Erythroblast (primary cell): ENCODE results near the gene OTOGL.
"Not testable (repeated sequence)": the region's sequence is repeated elsewhere in the genome, so short reads cannot be mapped to it uniquely, and the experiment has no call there.

Source experiments
- DNase-seq, 2 experiments: peaks; one replicate each; lab custom pipeline; 2025; lab: John Stamatoyannopoulos, UW
- GATA1 ChIP-seq: IDR thresholded peaks from 2 replicates; pipeline ENCODE4 v1.6.1; 2011; ENCODE audit warnings: low read depth, mild to moderate bottlenecking, control low read depth, low read length, moderate library complexity
- POLR2A ChIP-seq: IDR thresholded peaks from 2 replicates; pipeline ENCODE4 v1.6.1; 2011; ENCODE audit warnings: mild to moderate bottlenecking, low read length

The OTOGL gene

GRCh38 chr12:80272387-80272915 is 173.1 kb downstream of the OTOGL start:
- no peak for DNase-seq
- TF ChIP-seq POLR2A (no peak), GATA1 (no peak)

- TF ChIP-seq GATA1 (no peak), POLR2A (no peak)
- DNase-seq, result no peak
Observed at GRCh38 chr12:80273144-80273543, 173.8 kb downstream of the OTOGL start.

- no peak for DNase-seq
- TF ChIP-seq POLR2A (no peak), GATA1 (no peak)
Observed at GRCh38 chr12:80277732-80278131, 178.4 kb downstream of the OTOGL start.

- no peak for DNase-seq
- TF ChIP-seq GATA1 (no peak), POLR2A (no peak)
Observed at GRCh38 chr12:80282226-80282625, 182.9 kb downstream of the OTOGL start.

DNA sequence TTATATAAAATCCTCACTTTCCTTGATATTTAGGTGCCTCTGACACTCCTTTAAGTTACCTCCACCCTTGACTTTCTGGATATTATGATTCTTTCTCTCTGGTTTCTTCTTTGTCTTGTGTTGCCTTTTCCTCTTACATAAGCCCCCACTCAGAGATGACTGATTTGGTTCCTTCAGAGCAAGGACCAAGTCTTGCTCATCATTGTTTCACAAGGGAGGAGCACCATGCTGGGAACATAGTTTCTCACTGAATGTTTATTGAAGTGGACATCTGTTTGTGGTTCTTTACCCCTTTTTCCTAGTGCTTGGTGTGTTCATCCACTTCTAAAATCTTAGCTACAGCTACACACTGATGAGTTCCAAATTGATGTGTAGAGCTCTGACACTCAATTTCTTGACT is 183.4 kb downstream of the OTOGL start:
- no peak for DNase-seq

GRCh38 chr12:80291108-80291754 is 191.9 kb downstream of the OTOGL start:
- DNase-seq, result no peak
- TF ChIP-seq POLR2A (no peak), GATA1 (no peak)

More for the DNA sequence above, 183.4 kb downstream of the OTOGL start:
- TF ChIP-seq GATA1 (no peak), POLR2A (no peak)

- no peak for TF ChIP-seq GATA1
- no peak for TF ChIP-seq POLR2A
- DNase-seq, result no peak
Observed at GRCh38 chr12:80293347-80293746, 194.0 kb downstream of the OTOGL start.

GRCh38 chr12:80293759-80294158 is 194.4 kb downstream of the OTOGL start:
- DNase-seq, result no peak
- TF ChIP-seq POLR2A, result no peak
- TF ChIP-seq GATA1, result no peak

GRCh38 chr12:80299219-80299618 is 199.9 kb downstream of the OTOGL start:
- TF ChIP-seq POLR2A (no peak), GATA1 (no peak)
- DNase-seq, result no peak

- no peak for DNase-seq
- TF ChIP-seq POLR2A (no peak), GATA1 (no peak)
Observed at GRCh38 chr12:80299976-80300375, 200.6 kb downstream of the OTOGL start.

DNA sequence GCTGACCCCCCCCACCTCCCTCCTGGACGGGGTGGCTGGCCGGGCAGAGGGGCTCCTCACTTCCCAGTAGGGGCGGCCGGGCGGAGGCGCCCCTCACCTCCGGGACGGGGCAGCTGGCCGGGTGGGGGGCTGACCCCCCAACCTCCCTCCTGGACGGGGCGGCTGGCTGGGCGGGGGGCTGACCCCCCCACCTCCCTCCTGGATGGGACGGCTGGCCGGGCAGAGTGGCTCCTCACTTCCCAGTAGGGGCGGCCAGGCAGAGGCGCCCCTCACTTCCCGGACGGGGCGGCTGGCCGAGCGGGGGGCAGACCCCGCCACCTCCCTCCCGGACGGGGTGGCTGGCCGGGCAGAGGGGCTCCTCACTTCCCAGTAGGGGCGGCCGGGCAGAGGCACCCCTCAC is 208.1 kb downstream of the OTOGL start:
- not testable (repeated sequence) for DNase-seq

GRCh38 chr12:80313209-80313608 is 213.9 kb downstream of the OTOGL start:
- no peak for DNase-seq
- TF ChIP-seq GATA1, result no peak
- TF ChIP-seq POLR2A, result no peak

DNA sequence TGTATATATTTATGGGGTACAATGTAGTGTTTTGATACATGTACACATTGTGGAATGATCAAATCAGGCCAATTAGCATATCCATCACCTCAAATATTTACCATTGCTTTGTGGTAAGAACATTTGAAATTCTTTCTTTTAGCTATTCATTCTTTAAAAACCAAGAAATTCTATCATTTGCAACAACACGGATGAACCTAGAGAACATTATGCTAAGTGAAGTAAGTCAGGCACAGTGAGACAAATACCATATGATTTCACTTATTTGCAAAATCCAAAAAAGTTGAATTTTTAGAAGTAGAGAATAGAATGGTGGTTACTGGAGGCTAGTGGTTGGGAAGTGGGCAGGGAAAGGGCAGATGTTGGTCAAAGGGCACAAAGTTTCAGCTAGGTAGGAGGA is 215.4 kb downstream of the OTOGL start:
- TF ChIP-seq POLR2A, result no peak
- TF ChIP-seq GATA1, result no peak
- no peak for DNase-seq

DNA sequence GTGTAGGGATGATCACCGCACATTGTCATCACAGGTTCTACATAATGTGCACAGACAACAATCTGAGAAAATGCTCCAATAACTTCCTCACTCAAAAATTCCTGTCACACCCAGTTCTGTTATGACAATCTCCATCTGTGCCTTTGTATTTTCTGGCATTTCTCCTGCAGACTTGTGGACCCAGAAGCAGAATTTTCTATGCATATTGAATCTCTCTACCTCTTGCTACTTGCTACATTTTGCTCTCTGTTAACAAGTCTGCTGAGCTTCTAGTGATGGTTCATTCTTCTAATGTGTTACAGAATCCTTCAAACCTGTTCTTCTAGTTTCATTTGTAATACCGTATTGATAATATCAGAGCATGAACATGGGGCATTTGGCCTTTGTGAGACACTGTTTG is 216.9 kb downstream of the OTOGL start:
- no peak for DNase-seq
- no peak for TF ChIP-seq POLR2A
- no peak for TF ChIP-seq GATA1

- no peak for DNase-seq
- no peak for TF ChIP-seq POLR2A
- no peak for TF ChIP-seq GATA1
Observed at GRCh38 chr12:80317307-80317706, 218.0 kb downstream of the OTOGL start.
